ENCODE results near the gene VIM. TPM values are rescaled to one million over a fixed set of nuclear protein-coding genes. Genes with fewer than 3 reads are reported as not detected.
A peak's percentile ranks its signal among the peaks of the same experiment; 100 is the strongest.

The VIM gene
- total and polyA plus RNA-seq, 2 of the 4 experiments (the other 2 are of a cell fraction) = 4,502 to 6,735 TPM

DNA sequence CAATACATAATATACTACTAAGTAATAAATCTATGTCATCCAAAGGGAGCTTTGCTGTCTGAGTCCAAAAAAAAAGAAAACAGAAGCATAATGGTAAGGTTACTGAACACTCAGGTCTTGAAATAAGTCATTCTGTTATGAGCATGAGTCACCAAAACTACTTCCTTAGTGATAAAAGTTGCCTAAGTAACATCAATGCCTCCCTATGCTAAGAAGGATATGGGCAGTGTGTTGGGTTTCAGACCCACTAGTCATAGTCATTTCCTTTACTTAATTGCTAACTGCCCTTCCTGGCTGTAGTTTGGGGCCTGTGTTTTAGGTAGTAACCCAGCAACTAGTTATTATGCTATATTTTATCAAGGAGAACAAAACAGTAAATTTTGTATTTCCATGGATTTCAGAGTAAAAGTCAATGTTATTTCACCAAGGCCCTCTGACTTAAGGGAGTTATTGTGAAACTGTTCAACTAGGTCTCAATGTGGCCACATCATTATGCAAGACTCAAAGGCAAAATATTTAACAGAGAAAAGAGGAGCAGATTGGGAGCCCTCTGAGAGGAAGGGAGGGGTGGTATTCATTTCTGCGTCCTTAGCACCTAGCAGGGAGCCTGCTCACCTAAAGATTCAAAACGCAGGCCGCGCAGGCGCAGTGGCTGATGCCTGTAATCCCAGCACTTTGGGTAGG is 11.7 kb upstream of the VIM start:
- peak overlapping the region; percentile 93 for H2BK120ac ChIP-seq (ENCODE audit: low read depth, low read length)
- H3K4me3 ChIP-seq (ENCODE audit: insufficient read depth, low read depth, low read length) = no peak overlapping the region
- H4K5ac ChIP-seq (ENCODE audit: low read depth, low read length) = peak overlapping the region; percentile 90
- peak overlapping the region; percentile 92; the same call in 2 of the 3 replicates for H2BK15ac ChIP-seq (ENCODE audit: low read depth, low read length)
- peak overlapping the region; percentile 87 for H4K91ac ChIP-seq (ENCODE audit: insufficient read depth, low read depth, low read length)
- POLR2A ChIA-PET (ENCODE audit: unreplicated experiment) = interaction anchor here (0.6 to 1.1 kb wide), 3 partner anchors 9 to 191 kb away, joined by 3 to 4 read pairs (median 3); no protein-coding TSS in a partner anchor
- peaks cover 22% of the 10 kb centered on the region for H3K4me1 ChIP-seq (ENCODE audit: control insufficient read depth, insufficient read depth, low read length)
- H3K23ac ChIP-seq (ENCODE audit: low read depth, low read length) = peak overlapping the region; percentile 73
- peak overlapping the region; percentile 88 for H4K8ac ChIP-seq (ENCODE audit: low read depth in 2 of 2, low read length in 2 of 2)
- no peaks in the 10 kb centered on the region for H3K9me3 ChIP-seq (ENCODE audit: control insufficient read depth, insufficient read depth, low read length)
- H2BK5ac ChIP-seq (ENCODE audit: low read depth, low read length, poor library complexity, severe bottlenecking) = peak overlapping the region; percentile 96
- peak overlapping the region; percentile 38 for H2AK9ac ChIP-seq (replicated peaks; ENCODE audit: low read depth, low read length, poor library complexity)
- H4K20me1 ChIP-seq (ENCODE audit: insufficient read depth, low read length) = no peaks in the 10 kb centered on the region
- H3K4ac ChIP-seq (ENCODE audit: low read depth, low read length) = peak overlapping the region; percentile 92
- WGBS, 2 experiments (ENCODE audit: extremely low coverage in 2 of 2, insufficient read length in 1 of 2) = 0% methylated on average over 1 of the region's 5 CpGs; no CpG with 5 or more reads in 1 of the 2 experiments
- in situ Hi-C loops (cut with MboI; ENCODE audit: low sequenced_read_pairs) = no loop called here
- peak overlapping the region; percentile 61; the same call in 1 of the 2 replicates for H3K9ac ChIP-seq (ENCODE audit: low read depth, low read length)
- peak; percentile 59 for ATAC-seq (ENCODE audit: low read depth)
- H3K14ac ChIP-seq (replicated peaks; ENCODE audit: low read depth, low read length) = peak overlapping the region; percentile 87
- no peaks in the 10 kb centered on the region for H3K27me3 ChIP-seq (ENCODE audit: control insufficient read depth, insufficient read depth, low read length)
- DNase-seq = peak; percentile 98
- H3K79me1 ChIP-seq (ENCODE audit: low read depth in 1 of 2, low read length in 2 of 2) = peaks cover 7 to 51% of the 10 kb centered on the region in 2 experiments; a peak in 3 of 4 replicates
- TF ChIP-seq FOS (IDR thresholded peaks at IDR 0.05; ENCODE audit: low read depth, low read length) = peak; percentile 94
- peak; percentile 4 for TF ChIP-seq RCOR1 (IDR thresholded peaks at IDR 0.05; ENCODE audit: insufficient replicate concordance, low read length)
- TF ChIP-seq, protein P1, sequence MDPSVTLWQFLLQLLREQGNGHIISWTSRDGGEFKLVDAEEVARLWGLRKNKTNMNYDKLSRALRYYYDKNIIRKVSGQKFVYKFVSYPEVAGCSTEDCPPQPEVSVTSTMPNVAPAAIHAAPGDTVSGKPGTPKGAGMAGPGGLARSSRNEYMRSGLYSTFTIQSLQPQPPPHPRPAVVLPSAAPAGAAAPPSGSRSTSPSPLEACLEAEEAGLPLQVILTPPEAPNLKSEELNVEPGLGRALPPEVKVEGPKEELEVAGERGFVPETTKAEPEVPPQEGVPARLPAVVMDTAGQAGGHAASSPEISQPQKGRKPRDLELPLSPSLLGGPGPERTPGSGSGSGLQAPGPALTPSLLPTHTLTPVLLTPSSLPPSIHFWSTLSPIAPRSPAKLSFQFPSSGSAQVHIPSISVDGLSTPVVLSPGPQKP (IDR thresholded peaks at IDR 0.05; ENCODE audit: borderline replicate concordance, low read depth, low read length) = no peak
- TF ChIP-seq CEBPB (IDR thresholded peaks at IDR 0.05; ENCODE audit: low read depth, low read length) = peak; percentile 97
- TF ChIP-seq SMC3 (IDR thresholded peaks at IDR 0.05; ENCODE audit: low read depth, low read length) = no peak; the same call in 1 of the 2 replicates
- TF ChIP-seq RAD21 (IDR thresholded peaks at IDR 0.05; ENCODE audit: low read length) = peak; percentile 25
- peak; percentile 28; the same call in 1 of the 2 replicates for TF ChIP-seq POLR2A (IDR thresholded peaks at IDR 0.05; ENCODE audit: low read depth, low read length)
- peak; percentile 47; the same call in 1 of the 2 replicates for TF ChIP-seq BHLHE40 (IDR thresholded peaks at IDR 0.05; ENCODE audit: low read depth, low read length)
- H3K27ac ChIP-seq (ENCODE audit: insufficient read depth, low read length) = peak overlapping the region; percentile 95
- H3K18ac ChIP-seq (ENCODE audit: low read depth, low read length) = peak overlapping the region; percentile 90
- H2BK20ac ChIP-seq (ENCODE audit: low read depth, low read length) = peak overlapping the region; percentile 92
- peak overlapping the region; percentile 27 for H3K56ac ChIP-seq (ENCODE audit: extremely low read depth, insufficient read depth, low read length)
- no peaks in the 10 kb centered on the region for H3K36me3 ChIP-seq (ENCODE audit: control insufficient read depth, insufficient read depth, low read length)
- BruUV-seq (replicated peaks) = no TSS peak
- peak overlapping the region; percentile 41 for H3K4me2 ChIP-seq (ENCODE audit: low read depth, low read length)
- H2AK5ac ChIP-seq (ENCODE audit: low read depth, low read length) = peak overlapping the region; percentile 89
- peaks cover 6% of the 10 kb centered on the region for H3K9me1 ChIP-seq (ENCODE audit: insufficient read depth, low read length)
- dilution Hi-C loops (cut with HindIII; ENCODE audit: low sequenced_read_pairs, unreplicated experiment) = no loop called here
- CTCF ChIA-PET = interaction anchor here (0.6 kb wide), 1 partner anchor 363 kb away, joined by 3 read pairs; no protein-coding TSS in a partner anchor
- peak overlapping the region; percentile 6 for H2AFZ ChIP-seq (replicated peaks; ENCODE audit: low read length, poor library complexity)
- intact Hi-C loops (cut with micrococcal nuclease) = no loop called here

All from IMR-90 (cell line).